Activated T-cell treated with anti-CD3 and anti-CD28 coated beads, Interleukin-2, amount 50 U/mL, for 48 hours (primary cell): ENCODE results near the gene TFRC.
"Not testable (repeated sequence)": the region's sequence is repeated elsewhere in the genome, so short reads cannot be mapped to it uniquely, and the experiment has no call there.

Source experiments
- DNase-seq, 2 experiments: peaks; one replicate each; pipeline ENCODE4 v3.0.0-alpha.2; 2020

The TFRC gene

GRCh38 chr3:196081002-196081833 lies 672 bp downstream of the TFRC start:
- peak; percentile 73 to 75 for DNase-seq

GRCh38 chr3:196080101-196080846 lies 1.6 kb downstream of the TFRC start:
- not testable (repeated sequence) for DNase-seq

GRCh38 chr3:196079682-196080081 lies 2.2 kb downstream of the TFRC start:
- DNase-seq = no peak

GRCh38 chr3:196075013-196075412 lies 6.9 kb downstream of the TFRC start:
- no peak for DNase-seq

DNA sequence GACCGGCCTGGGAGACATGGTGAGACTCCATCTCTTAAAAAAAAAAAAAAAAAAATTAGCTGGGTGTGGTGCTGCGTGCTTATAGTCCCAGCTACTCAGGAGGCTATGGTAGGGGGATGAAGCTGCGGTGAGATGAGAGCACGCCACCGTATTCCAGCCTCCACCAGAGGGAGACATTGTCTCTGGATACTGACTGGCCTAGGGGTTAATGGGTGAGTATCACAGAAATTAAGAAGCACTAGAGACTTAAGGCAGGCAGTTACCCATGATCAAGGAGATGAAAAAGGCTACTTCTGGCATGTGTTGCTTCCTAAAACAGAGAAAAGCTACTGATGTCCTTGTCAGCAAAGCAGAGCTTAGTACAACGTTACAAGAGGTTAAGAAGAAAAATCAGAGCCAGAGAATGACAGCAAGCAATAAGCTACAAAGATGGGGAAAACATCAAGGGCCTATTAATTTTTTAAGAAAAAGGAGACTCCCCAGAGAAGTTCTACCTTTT lies 8.6 kb downstream of the TFRC start:
- DNase-seq = peak; percentile 63 to 72

- DNase-seq = no peak
These were observed 9.6 kb downstream of the TFRC start for GRCh38 chr3:196072313-196072712.

- not testable (repeated sequence) for DNase-seq
These were observed 13.1 kb downstream of the TFRC start for GRCh38 chr3:196068812-196069211.

DNA sequence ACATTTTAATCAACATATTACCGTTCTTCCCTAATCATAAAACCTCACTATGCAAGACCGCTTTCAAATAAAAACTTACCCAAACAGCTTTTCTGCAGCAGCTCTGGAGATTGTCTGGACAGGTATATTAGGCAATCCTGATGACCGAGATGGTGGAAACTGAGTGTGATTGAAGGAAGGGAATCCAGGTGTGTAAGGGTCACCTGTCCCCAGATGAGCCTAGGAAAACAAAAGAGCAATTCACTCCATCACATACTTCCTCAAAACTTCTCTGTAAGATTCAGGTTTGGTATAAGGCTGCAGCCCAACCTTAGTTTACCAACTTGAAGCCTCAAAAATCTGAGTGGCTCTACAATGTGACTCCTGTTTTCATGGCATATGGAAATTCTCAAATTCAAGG lies 14.5 kb downstream of the TFRC start:
- DNase-seq = no peak

- no peak for DNase-seq
These were observed 17.9 kb downstream of the TFRC start for GRCh38 chr3:196063971-196064370.

GRCh38 chr3:196063456-196063855 lies 18.4 kb downstream of the TFRC start:
- DNase-seq = no peak

- no peak for DNase-seq
These were observed 18.8 kb downstream of the TFRC start for GRCh38 chr3:196063049-196063448.

DNA sequence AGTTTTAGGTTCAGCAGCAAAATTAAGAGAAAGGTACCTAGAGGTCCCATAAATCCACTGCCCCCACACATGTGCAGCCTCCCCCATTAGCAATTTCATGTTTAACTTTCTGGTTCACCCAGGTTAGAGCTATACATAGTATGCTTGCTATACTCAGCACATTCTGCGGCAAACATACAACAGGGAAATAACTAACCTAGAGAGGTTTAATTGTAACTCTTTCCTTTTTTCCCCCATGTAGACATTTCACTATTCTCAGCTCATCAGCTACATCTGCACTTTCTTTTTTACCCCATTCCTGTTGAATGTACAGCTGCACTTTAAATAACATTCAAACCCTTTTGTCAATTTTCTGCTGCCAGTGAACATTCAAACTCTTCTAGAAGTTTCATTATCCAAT lies 21.1 kb downstream of the TFRC start:
- no peak for DNase-seq

- DNase-seq = no peak
These were observed 24.0 kb downstream of the TFRC start for GRCh38 chr3:196057760-196058331.

GRCh38 chr3:196056371-196056770 lies 25.5 kb downstream of the TFRC start:
- DNase-seq = not testable (repeated sequence)

DNA sequence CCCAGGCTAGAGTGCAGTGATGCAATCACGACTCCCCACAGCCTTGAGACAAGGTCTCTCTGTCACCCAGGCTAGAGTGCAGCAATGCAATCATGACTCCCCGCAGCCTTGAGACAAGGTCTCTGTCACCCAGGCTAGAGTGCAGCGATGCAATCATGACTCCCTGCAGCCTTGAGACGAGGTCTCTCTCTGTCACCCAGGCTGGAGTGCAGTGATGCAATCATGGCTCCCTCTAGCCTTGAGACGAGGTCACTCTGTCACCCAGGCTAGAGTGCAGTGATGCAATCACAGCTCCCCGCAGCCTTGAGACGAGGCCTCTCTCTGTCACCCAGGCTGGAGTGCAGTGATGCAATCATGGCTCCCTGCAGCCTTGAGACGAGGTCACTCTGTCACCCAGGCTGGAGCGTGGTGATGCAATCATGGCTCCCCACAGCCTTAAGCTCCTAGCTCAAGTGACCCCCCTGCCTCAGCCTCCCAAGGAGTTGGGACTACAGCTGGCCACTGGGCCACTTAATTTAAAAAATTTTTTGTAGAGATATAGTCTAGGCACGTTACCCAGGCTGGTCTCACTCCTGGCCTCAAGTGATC lies 26.1 kb downstream of the TFRC start:
- no peak for DNase-seq

- no peak for DNase-seq
These were observed 26.6 kb downstream of the TFRC start for GRCh38 chr3:196055240-196055639.

GRCh38 chr3:196054661-196055060 lies 27.2 kb downstream of the TFRC start:
- DNase-seq = no peak

DNA sequence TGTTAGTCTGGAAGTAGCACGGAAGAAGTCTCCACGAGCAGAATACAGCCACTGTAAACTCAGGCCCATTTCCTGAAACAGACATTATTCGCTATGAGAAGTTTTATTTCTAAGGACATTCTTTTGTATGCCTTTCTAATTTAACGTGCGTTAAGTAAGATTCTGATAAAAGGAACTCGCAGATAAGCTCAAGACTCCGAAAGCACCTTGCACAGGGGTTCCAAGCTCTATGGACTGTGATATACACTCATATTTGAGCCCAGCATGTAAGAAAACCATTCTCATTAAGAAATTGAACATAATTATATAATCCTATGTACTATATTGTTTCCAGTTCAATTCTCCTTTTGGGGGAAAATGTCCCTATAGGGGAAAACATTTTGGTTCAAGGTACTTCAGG lies 28.4 kb downstream of the TFRC start:
- no peak for DNase-seq

DNA sequence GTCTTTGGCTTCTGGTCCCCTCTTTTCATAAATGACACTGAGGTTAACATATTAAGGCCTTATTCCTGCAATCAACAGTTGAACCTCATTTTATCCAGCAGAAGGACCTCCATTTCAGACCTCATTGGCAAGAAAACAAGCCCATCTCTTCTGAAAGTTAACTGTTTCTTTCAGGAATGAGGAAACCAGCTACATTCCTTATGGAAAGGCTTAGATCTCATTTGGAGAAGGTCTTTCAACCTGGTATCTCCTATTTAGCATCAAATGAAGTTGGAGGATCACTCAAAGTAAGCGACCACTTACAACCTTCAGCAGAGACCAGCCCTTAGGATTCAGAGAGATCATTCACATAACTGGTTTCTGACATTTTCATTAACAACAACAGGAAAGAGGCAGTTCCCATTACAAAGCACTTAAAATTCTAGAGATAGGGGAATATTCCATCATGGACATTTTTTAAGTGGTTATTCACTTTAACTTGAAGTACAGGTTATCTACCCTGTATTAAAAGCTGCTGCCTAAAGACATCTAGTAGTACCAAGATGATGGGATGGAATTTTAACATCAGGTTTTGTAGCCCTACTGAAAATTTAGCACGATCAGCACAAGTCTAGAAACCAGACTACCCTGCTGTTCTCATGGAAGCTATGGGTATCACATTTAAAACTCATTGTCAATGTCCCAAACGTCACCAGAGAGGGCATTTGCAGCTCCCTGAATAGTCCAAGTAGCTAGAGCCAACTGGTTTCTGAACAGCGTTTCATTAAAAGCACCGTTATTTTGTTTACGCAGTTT lies 30.4 kb downstream of the TFRC start:
- no peak for DNase-seq

- no peak for DNase-seq
These were observed 31.3 kb downstream of the TFRC start for GRCh38 chr3:196050597-196050996.

GRCh38 chr3:196049653-196050052 lies 32.2 kb downstream of the TFRC start:
- DNase-seq = no peak

DNA sequence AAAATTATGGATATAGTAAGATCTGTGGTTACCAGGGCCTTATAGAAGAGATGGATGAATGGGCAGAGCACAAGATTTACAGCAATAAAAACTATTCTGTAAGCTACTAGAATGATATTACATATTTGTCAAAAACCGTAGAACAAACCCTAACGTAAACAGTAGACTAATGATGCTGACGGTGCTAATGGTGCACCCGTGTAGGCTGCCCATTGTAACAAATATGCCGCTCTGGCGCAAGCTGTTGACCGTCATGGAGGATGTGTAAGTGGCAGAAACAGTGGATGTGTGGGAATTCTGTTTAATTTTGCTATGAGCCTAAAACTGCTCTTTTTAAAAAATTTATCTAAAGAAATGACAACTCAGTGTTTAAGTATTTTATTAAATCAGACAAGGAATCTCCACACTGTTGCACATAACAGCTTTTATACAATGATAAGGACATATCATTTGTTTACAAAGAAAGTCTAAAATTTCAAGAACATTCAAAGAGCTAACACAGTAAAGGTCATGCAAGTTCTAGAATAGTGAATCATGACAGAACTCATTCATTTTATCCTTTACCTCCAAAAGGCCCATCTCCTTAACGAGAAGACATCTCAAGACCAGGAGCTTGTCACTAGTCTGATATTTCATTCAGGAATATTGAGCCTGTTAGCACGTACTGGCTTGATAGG lies 32.8 kb downstream of the TFRC start:
- no peak for DNase-seq
